Chondrocyte (in vitro differentiated cells): ENCODE results near the gene F9. TPM values are rescaled to one million over a fixed set of nuclear protein-coding genes. Genes with fewer than 3 reads are reported as not detected.

Source experiments
- DNase-seq: peaks from one replicate; pipeline ENCODE4 v3.0.0; 2021; ENCODE audit warnings: mixed read lengths, low spot score
- H3K27ac Mint-ChIP-seq: one replicate; pipeline ENCODE4 v1.8.0; 2021; ENCODE audit warnings: mild to moderate bottlenecking, moderate library complexity, mixed read lengths; ENCODE audit not compliant: unreplicated experiment
- H3K27me3 Mint-ChIP-seq: 2 replicates; pipeline ENCODE4 v1.8.0; 2021; ENCODE audit warnings: low read depth, mixed read lengths
- H3K36me3 Mint-ChIP-seq: 2 replicates; pipeline ENCODE4 v1.8.0; 2021; ENCODE audit warnings: low read depth, mixed read lengths
- H3K4me1 Mint-ChIP-seq: 2 replicates; pipeline ENCODE4 v1.8.0; 2021; ENCODE audit warnings: low read depth, mild to moderate bottlenecking, mixed read lengths
- H3K4me3 Mint-ChIP-seq: one replicate; pipeline ENCODE4 v1.8.0; 2021; ENCODE audit warnings: mild to moderate bottlenecking, moderate library complexity, mixed read lengths; ENCODE audit not compliant: unreplicated experiment
- H3K9me3 Mint-ChIP-seq: 2 replicates; pipeline ENCODE4 v1.8.0; 2021; ENCODE audit warnings: low read depth, mixed read lengths
- CTCF ChIP-seq: fragments of 200-600 bp; sonication (generic); IDR thresholded peaks from 2 replicates; pipeline ENCODE4 v1.5.0; 2021; ENCODE audit warnings: antibody characterized with exemption, mild to moderate bottlenecking, moderate library complexity
- total RNA-seq: library from RNA; stranded (reverse); gene quantifications from 3 replicates; pipeline ENCODE4 v1.2.1, GENCODE V29; 2021

The F9 gene
- total RNA-seq, 1 donor from 2014 or later, result not detected

- H3K27me3 Mint-ChIP-seq, result peaks cover 2% of the 10 kb centered on the region
- H3K36me3 Mint-ChIP-seq, result no peaks in the 10 kb centered on the region
- no peaks in the 10 kb centered on the region for H3K9me3 Mint-ChIP-seq
- TF ChIP-seq CTCF, result no peak
- H3K4me3 Mint-ChIP-seq, result no peak overlapping the region
- DNase-seq, result no peak
- no peak overlapping the region for H3K27ac Mint-ChIP-seq
- H3K4me1 Mint-ChIP-seq, result no peaks in the 10 kb centered on the region
Observed at GRCh38 chrX:139585613-139586012, 55.1 kb downstream of the F9 start.

GRCh38 chrX:139596068-139596467 lies 65.5 kb downstream of the F9 start:
- no peak for TF ChIP-seq CTCF

GRCh38 chrX:139600105-139600504 lies 69.6 kb downstream of the F9 start:
- H3K9me3 Mint-ChIP-seq, result peaks cover 12% of the 10 kb centered on the region
- no peaks in the 10 kb centered on the region for H3K36me3 Mint-ChIP-seq
- H3K27ac Mint-ChIP-seq, result no peak overlapping the region
- H3K4me3 Mint-ChIP-seq, result no peak overlapping the region
- H3K27me3 Mint-ChIP-seq, result no peaks in the 10 kb centered on the region
- TF ChIP-seq CTCF, result no peak
- no peaks in the 10 kb centered on the region for H3K4me1 Mint-ChIP-seq
- DNase-seq, result no peak

More at GRCh38 chrX:139596068-139596467, 65.5 kb downstream of the F9 start:
- Mint-ChIP-seq H3K4me3 (no peak overlapping the region), H3K4me1 (no peaks in the 10 kb centered on the region), H3K9me3 (peaks cover 8% of the 10 kb centered on the region), H3K36me3 (no peaks in the 10 kb centered on the region), H3K27ac (no peak overlapping the region), H3K27me3 (no peaks in the 10 kb centered on the region)
- DNase-seq, result no peak

Other genes with a start within 250 kb of the F9 start
- 0.10 TPM in 1 of 3 replicates, not detected in the others for gene MCF2, start 177.4 kb downstream of the F9 start, total RNA-seq